DND-41 (cell line): ENCODE measurements around the gene GREB1L.

ENCODE experiments used
- ATAC-seq: fragments of 200-7000 bp; cut with Tn5 transposase; 3 replicates; pipeline ENCODE4 v1.9.1; 2021; ENCODE audit warnings: low read depth; ENCODE audit not compliant: insufficient read depth
- DNase-seq: peaks from one replicate; pipeline ENCODE4 v3.0.0-alpha.2; 2020
- H2AFZ ChIP-seq: 2 replicates; pipeline ENCODE4 v1.6.0; 2012; ENCODE audit warnings: low read depth, low read length
- H3K27ac ChIP-seq: 2 replicates; pipeline ENCODE4 v1.5.1; 2012; ENCODE audit warnings: low read length, inconsistent platforms
- H3K27me3 ChIP-seq: fragments of 200-600 bp; sonication (generic); 2 replicates; pipeline ENCODE4 v1.6.0; 2012; ENCODE audit warnings: low read length, mild to moderate bottlenecking, inconsistent platforms; ENCODE audit not compliant: insufficient read depth, poor library complexity
- H3K36me3 ChIP-seq: 2 replicates; pipeline ENCODE4 v1.5.1; 2012; ENCODE audit warnings: low read length, inconsistent platforms; ENCODE audit not compliant: insufficient read depth
- H3K4me1 ChIP-seq: 2 replicates; pipeline ENCODE4 v1.5.1; 2012; ENCODE audit warnings: mild to moderate bottlenecking, low read length; ENCODE audit not compliant: insufficient read depth
- H3K4me2 ChIP-seq: 2 replicates; pipeline ENCODE4 v1.6.0; 2012; ENCODE audit warnings: mild to moderate bottlenecking, moderate library complexity, low read length, inconsistent platforms; ENCODE audit not compliant: insufficient read depth
- H3K4me3 ChIP-seq, 2 experiments: fragments of 200-600 bp in 1 of 2; shearing (Covaris generic) in 1 of 2; 2 replicates each; pipeline ENCODE4 v1.5.1; 2012 to 2016; ENCODE audit warnings: inconsistent platforms in 2 of 2, low read length in 2 of 2, mild to moderate bottlenecking in 2 of 2, low read depth in 1 of 2, moderate library complexity in 1 of 2
- H3K79me2 ChIP-seq: 2 replicates; pipeline ENCODE4 v1.6.0; 2012; ENCODE audit warnings: low read length, inconsistent platforms; ENCODE audit not compliant: insufficient read depth
- H3K9ac ChIP-seq: 2 replicates; pipeline ENCODE4 v1.6.0; 2012; ENCODE audit warnings: low read depth, mild to moderate bottlenecking, inconsistent platforms, low read length, moderate library complexity
- H3K9me3 ChIP-seq: 2 replicates; pipeline ENCODE4 v1.5.1; 2012; ENCODE audit warnings: low read length, moderate library complexity, mild to moderate bottlenecking, inconsistent platforms; ENCODE audit not compliant: insufficient read depth, severe bottlenecking
- H4K20me1 ChIP-seq: 2 replicates; pipeline ENCODE4 v1.6.0; 2012; ENCODE audit warnings: low read length; ENCODE audit not compliant: insufficient read depth
- EZH2 ChIP-seq: IDR thresholded peaks from 3 replicates; pipeline ENCODE4 v1.6.1; 2012; ENCODE audit warnings: borderline replicate concordance, low read depth, mild to moderate bottlenecking, moderate library complexity, low read length, inconsistent platforms; ENCODE audit not compliant: severe bottlenecking
- TF ChIP-seq, protein P1 (sequence below): IDR thresholded peaks from 2 replicates; pipeline ENCODE4 v1.5.1; 2012; ENCODE audit warnings: borderline replicate concordance, low read length, moderate library complexity, mild to moderate bottlenecking; ENCODE audit not compliant: poor library complexity, severe bottlenecking; ENCODE audit errors: extremely low read depth

Gene GREB1L

DNA sequence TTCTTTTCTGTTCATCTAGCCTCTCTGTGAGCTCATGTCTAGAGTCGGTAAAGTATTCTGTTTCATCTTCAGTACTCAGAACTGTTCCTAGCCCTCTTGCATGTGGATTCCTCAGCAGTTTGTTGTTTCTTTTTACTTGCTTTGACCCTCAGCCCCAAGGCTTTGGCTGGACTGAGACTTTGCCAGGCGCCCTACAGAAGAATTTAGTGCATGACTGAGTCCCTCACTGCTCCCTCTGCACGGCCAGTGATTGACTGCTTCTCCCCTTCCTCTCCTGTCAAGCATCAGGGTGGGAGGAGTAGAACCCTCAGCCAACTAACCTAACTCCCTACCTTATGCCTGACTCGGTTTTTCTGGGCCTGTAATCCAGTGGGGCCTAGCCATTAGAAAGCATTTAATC lies 248.7 kb downstream of the GREB1L start:
- TF ChIP-seq EZH2: no peak
- TF ChIP-seq, protein P1, sequence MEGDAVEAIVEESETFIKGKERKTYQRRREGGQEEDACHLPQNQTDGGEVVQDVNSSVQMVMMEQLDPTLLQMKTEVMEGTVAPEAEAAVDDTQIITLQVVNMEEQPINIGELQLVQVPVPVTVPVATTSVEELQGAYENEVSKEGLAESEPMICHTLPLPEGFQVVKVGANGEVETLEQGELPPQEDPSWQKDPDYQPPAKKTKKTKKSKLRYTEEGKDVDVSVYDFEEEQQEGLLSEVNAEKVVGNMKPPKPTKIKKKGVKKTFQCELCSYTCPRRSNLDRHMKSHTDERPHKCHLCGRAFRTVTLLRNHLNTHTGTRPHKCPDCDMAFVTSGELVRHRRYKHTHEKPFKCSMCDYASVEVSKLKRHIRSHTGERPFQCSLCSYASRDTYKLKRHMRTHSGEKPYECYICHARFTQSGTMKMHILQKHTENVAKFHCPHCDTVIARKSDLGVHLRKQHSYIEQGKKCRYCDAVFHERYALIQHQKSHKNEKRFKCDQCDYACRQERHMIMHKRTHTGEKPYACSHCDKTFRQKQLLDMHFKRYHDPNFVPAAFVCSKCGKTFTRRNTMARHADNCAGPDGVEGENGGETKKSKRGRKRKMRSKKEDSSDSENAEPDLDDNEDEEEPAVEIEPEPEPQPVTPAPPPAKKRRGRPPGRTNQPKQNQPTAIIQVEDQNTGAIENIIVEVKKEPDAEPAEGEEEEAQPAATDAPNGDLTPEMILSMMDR: no peak
- H3K27ac ChIP-seq: no peak overlapping the region
- no peak overlapping the region for H3K9ac ChIP-seq
- no peak overlapping the region for H3K4me2 ChIP-seq
- no peak overlapping the region for H2AFZ ChIP-seq
- H3K4me3 ChIP-seq: no peak overlapping the region
- no peaks in the 10 kb centered on the region for H3K4me1 ChIP-seq
- no peaks in the 10 kb centered on the region for H3K79me2 ChIP-seq
- H3K27me3 ChIP-seq: no peaks in the 10 kb centered on the region
- H4K20me1 ChIP-seq: no peaks in the 10 kb centered on the region
- H3K36me3 ChIP-seq: no peaks in the 10 kb centered on the region
- DNase-seq (no peak), ATAC-seq (no peak)
- H3K9me3 ChIP-seq: no peaks in the 10 kb centered on the region

DNA sequence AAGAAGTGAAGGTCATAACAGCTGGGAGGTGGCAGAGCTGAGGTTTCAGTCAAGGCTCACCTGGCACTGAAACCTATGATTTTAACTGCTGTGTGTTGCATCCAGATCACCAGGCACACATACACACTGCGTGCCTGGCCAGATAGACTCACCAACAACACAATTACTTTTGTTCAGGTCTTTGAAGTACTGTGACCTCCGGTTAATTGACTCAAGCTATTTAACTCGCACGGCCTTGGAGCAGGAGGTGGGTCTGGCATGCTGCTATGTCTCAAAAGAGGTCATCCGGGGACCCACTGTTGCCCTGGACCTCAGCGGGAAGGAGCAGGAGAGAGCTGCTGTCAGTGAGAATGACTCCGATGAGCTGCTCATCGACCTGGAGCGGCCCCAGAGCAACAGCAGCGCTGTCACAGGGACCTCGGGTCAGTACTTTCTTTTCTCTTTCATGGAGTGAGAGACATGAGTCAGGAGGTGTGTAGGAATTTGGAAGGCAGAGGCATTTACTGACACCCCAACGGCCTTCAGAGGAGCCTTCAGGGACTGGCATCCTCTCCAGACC lies 254.3 kb downstream of the GREB1L start:
- Histone ChIP-seq H3K27ac (no peak overlapping the region), H2AFZ (no peak overlapping the region), H3K4me1 (no peaks in the 10 kb centered on the region), H3K27me3 (peaks cover 4% of the 10 kb centered on the region), H3K4me2 (no peak overlapping the region), H3K79me2 (no peaks in the 10 kb centered on the region), H3K9me3 (no peaks in the 10 kb centered on the region), H4K20me1 (no peaks in the 10 kb centered on the region), H3K4me3 (no peak overlapping the region), H3K9ac (no peak overlapping the region), H3K36me3 (no peaks in the 10 kb centered on the region)
- no peak for TF ChIP-seq EZH2
- TF ChIP-seq, protein P1: no peak
- DNase-seq: no peak
- no peak for ATAC-seq

DNA sequence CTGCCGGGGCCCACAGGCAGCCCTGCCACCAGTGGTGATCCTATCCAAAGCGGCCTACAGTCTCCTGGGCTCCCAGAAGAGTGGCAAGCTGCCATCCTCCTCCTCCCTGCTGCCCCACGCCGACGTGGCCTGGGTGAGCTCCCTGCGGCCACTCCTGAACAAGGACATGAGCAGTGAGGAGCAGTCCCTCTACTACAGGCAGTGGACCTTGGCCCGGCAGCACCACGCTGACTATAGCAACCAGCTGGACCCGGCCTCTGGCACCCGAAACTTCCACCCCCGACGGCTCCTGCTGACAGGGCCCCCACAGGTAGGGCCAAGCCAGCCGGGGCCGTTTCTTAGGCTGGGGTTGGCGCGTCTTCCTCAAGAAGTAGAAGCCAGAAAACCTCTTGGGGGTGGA lies 258.0 kb downstream of the GREB1L start:
- no peaks in the 10 kb centered on the region for H3K36me3 ChIP-seq
- H3K79me2 ChIP-seq: no peaks in the 10 kb centered on the region
- no peak overlapping the region for H2AFZ ChIP-seq
- H4K20me1 ChIP-seq: no peaks in the 10 kb centered on the region
- no peaks in the 10 kb centered on the region for H3K4me1 ChIP-seq
- DNase-seq (no peak), ATAC-seq (no peak)
- TF ChIP-seq EZH2: no peak
- TF ChIP-seq, protein P1: no peak
- no peak overlapping the region for H3K4me3 ChIP-seq
- H3K9ac ChIP-seq: no peak overlapping the region
- no peak overlapping the region for H3K27ac ChIP-seq
- H3K27me3 ChIP-seq: peaks cover 4% of the 10 kb centered on the region
- no peaks in the 10 kb centered on the region for H3K9me3 ChIP-seq
- H3K4me2 ChIP-seq: no peak overlapping the region

DNA sequence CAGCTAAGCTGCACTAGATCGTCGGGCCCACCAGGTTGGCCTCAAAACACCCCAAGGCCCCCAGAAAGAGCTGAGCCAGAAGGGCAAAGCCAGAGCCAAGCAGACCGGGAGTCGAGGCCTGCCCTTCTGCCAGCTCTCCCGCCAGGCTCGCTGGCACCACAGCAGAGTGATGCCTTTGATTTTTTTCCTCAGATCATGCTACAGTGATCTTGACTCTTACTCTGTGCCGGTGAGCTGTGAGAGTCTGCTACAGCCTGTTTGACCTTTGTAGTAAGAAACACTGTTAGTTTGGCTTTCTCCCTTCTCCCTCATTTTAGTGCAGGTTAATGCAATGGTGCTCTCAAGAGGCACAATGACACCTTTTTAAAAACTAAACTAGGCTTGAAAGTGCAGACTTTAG lies 260.6 kb downstream of the GREB1L start:
- Histone ChIP-seq H2AFZ (no peak overlapping the region), H3K4me1 (no peaks in the 10 kb centered on the region), H3K4me3 (no peak overlapping the region), H3K27ac (no peak overlapping the region), H3K4me2 (no peak overlapping the region), H3K79me2 (no peaks in the 10 kb centered on the region), H3K27me3 (no peaks in the 10 kb centered on the region), H4K20me1 (no peaks in the 10 kb centered on the region), H3K36me3 (no peaks in the 10 kb centered on the region), H3K9me3 (no peaks in the 10 kb centered on the region), H3K9ac (no peak overlapping the region)
- TF ChIP-seq, protein P1: no peak
- no peak for TF ChIP-seq EZH2
- no peak for ATAC-seq
- DNase-seq: no peak
